Tibial nerve (tissue), 4 donors: ENCODE data around the gene PANK3. TPM values are rescaled to one million over a fixed set of nuclear protein-coding genes. Genes with fewer than 3 reads are reported as not detected.

Experiments
- DNase-seq, 2 donors: peaks; one replicate each; pipeline ENCODE4 v3.0.0-alpha.2; 2019; ENCODE audit warnings: low spot score in 2 of 2
- H3K27ac ChIP-seq, 4 donors: fragments of 200-600 bp; sonication (generic) in 3 of 4; one replicate each; pipeline ENCODE4 v1.5.1; 2017 to 2019; ENCODE audit warnings: mild to moderate bottlenecking in 1 of 4
- H3K27me3 ChIP-seq, 2 donors: fragments of 200-600 bp; sonication (generic) in 1 of 2; one replicate each; pipeline versions ENCODE4 v1.5.1 to v1.6.0; 2017 to 2019
- H3K36me3 ChIP-seq, 3 donors: fragments of 200-600 bp; sonication (generic); one replicate each; pipeline ENCODE4 v1.5.1; 2018 to 2019
- H3K4me1 ChIP-seq, 4 donors: fragments of 200-600 bp; sonication (generic) in 3 of 4; one replicate each; pipeline ENCODE4 v1.5.1; 2017 to 2019
- H3K4me3 ChIP-seq, 4 donors: fragments of 200-600 bp; sonication (generic) in 3 of 4; one replicate each; pipeline ENCODE4 v1.5.1; 2017 to 2019; ENCODE audit warnings: mild to moderate bottlenecking in 1 of 4, moderate library complexity in 1 of 4
- H3K9me3 ChIP-seq, 4 donors: fragments of 200-600 bp; sonication (generic) in 3 of 4; one replicate each; pipeline ENCODE4 v1.5.1; 2017 to 2019
- EP300 ChIP-seq, 2 donors: sonication (generic); formaldehyde crosslinking; IDR thresholded peaks; one replicate each; pipeline ENCODE4 v1.6.1; 2017; ENCODE audit warnings: antibody characterized with exemption in 2 of 2, mild to moderate bottlenecking in 1 of 2
- POLR2A ChIP-seq, 2 donors: fragments of 450-650 bp; IDR thresholded peaks; one replicate each; pipeline ENCODE4 v1.6.1; 2017; ENCODE audit warnings: antibody characterized with exemption in 2 of 2, mild to moderate bottlenecking in 2 of 2, moderate library complexity in 2 of 2
- WGBS, 2 donors: methylation state at CpG; one replicate each; pipeline ENCODE4 v1.1.5; 2018; 5-methylcytosine and 5-hydroxymethylcytosine counted together
- total RNA-seq, 4 donors: library from RNA; depleted of rRNA; stranded (reverse); fragments of >200 nt; gene quantifications; one replicate each; pipeline ENCODE4 v1.1.0, GENCODE V29; 2016
- TF ChIP-seq, protein P1 (sequence below), 5 experiments: fragments of 200-600 bp in 3 of 5; fragments of 450-650 bp in 2 of 5; sonication (generic) in 3 of 5; IDR thresholded peaks; one replicate each; pipeline ENCODE4 v1.5.1; 2016 to 2019; ENCODE audit warnings: antibody characterized with exemption in 5 of 5, mild to moderate bottlenecking in 3 of 5, moderate library complexity in 2 of 5

PANK3 gene
- total RNA-seq, 4 donors from 2014 or later = 26.9 to 46.3 (median 31.6) TPM

DNA sequence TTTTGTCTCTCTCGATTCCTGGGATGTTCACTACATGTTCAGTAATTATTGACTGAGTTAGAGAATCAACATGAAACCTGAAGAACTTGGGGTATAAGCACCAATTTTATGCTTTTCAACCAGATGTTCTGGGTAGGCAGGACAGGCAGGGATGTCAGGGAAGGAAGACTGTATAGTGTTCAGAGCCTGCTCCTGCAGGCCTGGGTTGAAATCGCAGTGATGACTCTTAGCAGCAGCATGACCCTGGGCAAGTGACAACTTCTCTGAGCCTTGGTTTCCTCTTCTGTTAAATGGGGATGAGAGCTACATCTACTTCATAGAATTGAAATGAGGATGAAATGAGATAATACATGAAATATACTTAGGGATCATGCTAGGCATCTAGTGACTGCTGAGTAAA, 29.7 kb upstream of the PANK3 start:
- H3K4me1 ChIP-seq = peaks cover 0 to 3% (median 0%) of the 10 kb centered on the region in 4 donors
- TF ChIP-seq, protein P1, sequence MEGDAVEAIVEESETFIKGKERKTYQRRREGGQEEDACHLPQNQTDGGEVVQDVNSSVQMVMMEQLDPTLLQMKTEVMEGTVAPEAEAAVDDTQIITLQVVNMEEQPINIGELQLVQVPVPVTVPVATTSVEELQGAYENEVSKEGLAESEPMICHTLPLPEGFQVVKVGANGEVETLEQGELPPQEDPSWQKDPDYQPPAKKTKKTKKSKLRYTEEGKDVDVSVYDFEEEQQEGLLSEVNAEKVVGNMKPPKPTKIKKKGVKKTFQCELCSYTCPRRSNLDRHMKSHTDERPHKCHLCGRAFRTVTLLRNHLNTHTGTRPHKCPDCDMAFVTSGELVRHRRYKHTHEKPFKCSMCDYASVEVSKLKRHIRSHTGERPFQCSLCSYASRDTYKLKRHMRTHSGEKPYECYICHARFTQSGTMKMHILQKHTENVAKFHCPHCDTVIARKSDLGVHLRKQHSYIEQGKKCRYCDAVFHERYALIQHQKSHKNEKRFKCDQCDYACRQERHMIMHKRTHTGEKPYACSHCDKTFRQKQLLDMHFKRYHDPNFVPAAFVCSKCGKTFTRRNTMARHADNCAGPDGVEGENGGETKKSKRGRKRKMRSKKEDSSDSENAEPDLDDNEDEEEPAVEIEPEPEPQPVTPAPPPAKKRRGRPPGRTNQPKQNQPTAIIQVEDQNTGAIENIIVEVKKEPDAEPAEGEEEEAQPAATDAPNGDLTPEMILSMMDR (IDR thresholded peaks at IDR 0.05) = no peak
- TF ChIP-seq POLR2A (IDR thresholded peaks at IDR 0.05) = no peak
- no peaks in the 10 kb centered on the region for H3K27me3 ChIP-seq
- H3K27ac ChIP-seq = no peak overlapping the region
- WGBS, 2 donors = 90 to 100% methylated on average over 2 of the region's 2 CpGs
- H3K4me3 ChIP-seq = no peak overlapping the region
- H3K9me3 ChIP-seq = no peaks in the 10 kb centered on the region
- DNase-seq = no peak
- no peaks in the 10 kb centered on the region for H3K36me3 ChIP-seq

DNA sequence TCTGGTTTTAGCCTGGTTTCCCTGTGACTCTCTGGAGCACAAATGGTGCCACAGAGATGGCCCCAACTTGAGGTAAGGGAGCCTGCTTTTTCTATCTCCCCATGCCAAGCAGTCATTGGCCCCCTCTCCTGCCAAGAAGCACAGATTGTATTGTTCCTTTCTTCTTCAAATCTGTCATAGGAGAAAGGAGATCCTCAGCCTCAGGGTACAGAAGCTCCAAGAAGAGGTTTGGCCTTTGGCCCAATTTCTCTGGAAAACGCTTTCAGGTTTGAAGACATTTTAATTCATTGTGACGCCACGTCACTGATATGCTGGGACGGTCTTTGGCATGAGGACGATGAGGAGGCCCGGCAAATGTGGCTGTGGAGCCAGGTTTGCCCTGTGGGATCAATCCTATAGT, 29.2 kb upstream of the PANK3 start:
- 87 to 88% methylated on average over 6 of the region's 6 CpGs for WGBS, 2 donors
- Histone ChIP-seq H3K9me3 (no peaks in the 10 kb centered on the region), H3K4me3 (no peak overlapping the region), H3K27ac (no peak overlapping the region), H3K4me1 (peaks cover 0 to 3% (median 0%) of the 10 kb centered on the region in 4 donors), H3K36me3 (no peaks in the 10 kb centered on the region), H3K27me3 (no peaks in the 10 kb centered on the region)
- TF ChIP-seq, protein P1 (IDR thresholded peaks at IDR 0.05) = no peak
- no peak for TF ChIP-seq EP300 (IDR thresholded peaks at IDR 0.05)
- TF ChIP-seq POLR2A (IDR thresholded peaks at IDR 0.05) = no peak
- DNase-seq = no peak

DNA sequence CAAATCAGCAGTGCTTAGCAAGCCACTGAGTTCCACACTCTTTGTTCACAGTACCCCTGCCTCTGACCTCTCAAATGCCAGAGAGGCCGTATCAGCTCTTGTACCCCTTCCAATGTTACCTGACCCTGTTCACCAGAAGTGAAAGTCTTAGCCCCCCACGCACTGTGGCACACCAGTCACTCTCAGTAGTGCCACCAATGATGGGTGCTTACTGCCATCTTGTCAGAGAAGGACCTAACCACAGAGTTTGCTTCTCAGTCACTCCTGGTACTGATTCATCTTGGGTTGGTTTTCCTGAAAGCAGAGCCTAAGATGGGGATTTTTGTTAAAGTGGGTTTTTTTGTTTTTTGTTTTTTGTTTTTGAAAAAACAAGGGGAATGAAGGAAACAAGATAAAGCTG, 28.8 kb upstream of the PANK3 start:
- no peak for TF ChIP-seq POLR2A (IDR thresholded peaks at IDR 0.05)
- TF ChIP-seq, protein P1 (IDR thresholded peaks at IDR 0.05) = no peak
- no peak for TF ChIP-seq EP300 (IDR thresholded peaks at IDR 0.05)
- Histone ChIP-seq H3K27ac (no peak overlapping the region), H3K9me3 (no peaks in the 10 kb centered on the region), H3K4me3 (no peak overlapping the region), H3K27me3 (no peaks in the 10 kb centered on the region), H3K36me3 (no peaks in the 10 kb centered on the region), H3K4me1 (peaks cover 0 to under 1% (median 0%) of the 10 kb centered on the region in 4 donors)
- no peak for DNase-seq
- WGBS, 2 donors = 73 to 82% methylated on average over 2 of the region's 2 CpGs

DNA sequence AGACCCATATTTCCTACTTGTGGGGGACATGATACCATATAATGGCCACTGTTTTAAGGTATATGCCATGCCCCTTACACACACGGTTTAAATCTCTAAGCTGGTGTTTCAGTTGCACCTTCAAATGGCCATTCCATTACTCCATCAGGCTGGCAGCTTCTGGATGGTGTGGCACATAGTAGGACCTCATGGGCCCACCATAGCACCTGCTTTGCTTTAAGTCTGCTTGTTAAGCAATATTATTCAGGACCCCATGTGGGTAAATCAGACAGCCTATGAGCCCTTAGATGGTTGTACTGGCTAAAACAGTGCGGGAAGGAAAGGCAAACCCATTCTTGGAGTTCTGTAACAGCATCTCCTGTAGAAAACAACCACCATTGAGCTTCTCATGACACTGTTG, 27.4 kb upstream of the PANK3 start:
- H3K4me1 ChIP-seq = no peaks in the 10 kb centered on the region
- 87 to 94% methylated on average over 2 of the region's 2 CpGs for WGBS, 2 donors
- H3K27ac ChIP-seq = no peak overlapping the region
- TF ChIP-seq EP300 (IDR thresholded peaks at IDR 0.05) = no peak
- no peak for TF ChIP-seq POLR2A (IDR thresholded peaks at IDR 0.05)
- TF ChIP-seq, protein P1 (IDR thresholded peaks at IDR 0.05) = no peak
- no peak overlapping the region for H3K4me3 ChIP-seq
- DNase-seq = no peak
- H3K36me3 ChIP-seq = no peaks in the 10 kb centered on the region
- no peaks in the 10 kb centered on the region for H3K9me3 ChIP-seq
- H3K27me3 ChIP-seq = no peaks in the 10 kb centered on the region

DNA sequence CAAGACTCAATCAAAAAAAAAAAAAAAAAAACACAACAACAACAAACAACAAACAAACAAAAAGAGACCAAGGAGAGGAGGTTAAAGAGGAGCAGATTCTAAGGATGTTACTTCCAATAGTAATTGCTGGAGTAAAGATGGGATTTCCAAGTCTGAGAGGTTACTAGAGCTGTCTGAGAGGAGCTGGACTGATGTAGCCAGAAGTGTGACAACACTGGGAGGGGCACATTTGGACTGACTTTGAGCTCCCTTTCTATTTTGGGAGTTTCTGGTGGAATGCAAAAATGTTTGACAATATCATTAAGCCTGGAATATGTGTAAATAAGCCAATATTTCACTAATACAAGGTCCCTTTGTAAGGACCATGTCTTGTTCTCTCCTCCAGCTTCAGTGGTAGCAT, 25.3 kb upstream of the PANK3 start:
- no peak overlapping the region for H3K27ac ChIP-seq
- H3K27me3 ChIP-seq = no peaks in the 10 kb centered on the region
- DNase-seq = no peak

More for the DNA sequence above, 25.3 kb upstream of the PANK3 start:
- H3K36me3 ChIP-seq = no peaks in the 10 kb centered on the region
- H3K4me3 ChIP-seq = no peak overlapping the region
- no peaks in the 10 kb centered on the region for H3K4me1 ChIP-seq
- H3K9me3 ChIP-seq = no peaks in the 10 kb centered on the region
- TF ChIP-seq, protein P1 (IDR thresholded peaks at IDR 0.05) = no peak
- TF ChIP-seq EP300 (IDR thresholded peaks at IDR 0.05) = no peak
- TF ChIP-seq POLR2A (IDR thresholded peaks at IDR 0.05) = no peak
